Stimulated activated CD4-positive, alpha-beta T cell treated with anti-CD3 and anti-CD28 coated beads, TNF-alpha, amount 100 ng/mL, for 48 hours (primary cell): ENCODE data around the gene HOATZ.

Source experiments
- DNase-seq, 3 donors: peaks; one replicate each; pipeline ENCODE4 v3.0.0-alpha.2; 2020; ENCODE audit warnings: low read depth in 3 of 3

The HOATZ gene

DNA sequence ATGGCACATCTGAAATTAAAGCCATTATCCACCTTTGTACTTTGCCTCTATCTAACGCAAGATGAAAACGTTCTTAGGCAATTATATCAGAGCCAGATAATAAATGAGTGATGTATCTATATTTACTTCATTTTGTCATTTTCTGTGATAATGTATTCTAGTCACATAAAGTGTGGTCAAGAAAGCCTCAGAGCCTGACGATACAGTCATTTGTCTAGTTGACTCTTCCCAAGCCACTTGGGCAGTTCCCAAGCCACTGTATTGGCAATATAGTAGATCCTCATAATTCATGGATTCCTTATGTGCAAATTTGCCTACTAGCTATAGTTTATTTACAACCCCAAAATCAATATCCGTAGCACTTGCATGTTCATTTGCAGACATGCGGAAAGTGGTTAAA lies 7.8 kb downstream of the HOATZ start:
- DNase-seq, result no peak

- DNase-seq, result no peak
These were observed 8.8 kb downstream of the HOATZ start for GRCh38 chr11:111523343-111523742.

DNA sequence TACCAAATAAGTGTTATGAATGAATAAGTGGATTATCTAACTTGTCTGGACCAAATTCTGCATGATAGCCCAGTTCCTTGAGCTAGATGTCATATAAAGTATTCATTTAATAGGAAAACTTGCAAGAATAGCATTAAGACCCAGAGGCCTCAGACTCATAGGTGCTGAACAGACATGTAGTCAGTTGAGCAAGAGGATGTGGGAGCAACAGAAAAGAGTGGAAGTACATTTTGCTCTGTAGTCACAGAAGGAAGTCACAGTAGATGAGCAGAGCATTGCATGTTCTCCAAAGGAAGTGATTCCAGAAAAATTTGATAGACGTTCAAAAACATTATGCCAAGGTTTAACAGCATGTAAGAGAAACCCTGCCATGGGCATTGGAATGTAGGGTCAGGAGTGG lies 9.5 kb downstream of the HOATZ start:
- no peak for DNase-seq

DNA sequence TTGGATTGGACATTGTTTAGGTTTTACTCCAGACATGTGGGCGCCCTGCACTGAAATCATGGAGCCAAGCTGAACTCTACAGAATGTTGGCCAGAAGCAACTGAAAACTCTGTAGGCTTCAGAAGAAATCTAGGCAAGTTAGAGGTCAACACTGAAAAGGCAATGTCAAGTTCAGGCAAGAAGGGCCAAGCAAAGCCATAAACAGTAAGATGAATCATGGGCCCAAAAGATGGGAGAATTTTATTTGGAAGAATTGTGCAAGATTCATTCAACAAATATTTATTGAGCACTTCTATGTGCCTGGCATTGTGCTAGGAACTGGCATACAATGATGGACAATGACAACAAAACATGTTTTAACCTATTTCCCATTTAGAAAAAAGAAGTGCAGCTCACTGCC lies 10.9 kb downstream of the HOATZ start:
- no peak for DNase-seq

GRCh38 chr11:111526501-111526900 lies 11.9 kb downstream of the HOATZ start:
- DNase-seq, result no peak

DNA sequence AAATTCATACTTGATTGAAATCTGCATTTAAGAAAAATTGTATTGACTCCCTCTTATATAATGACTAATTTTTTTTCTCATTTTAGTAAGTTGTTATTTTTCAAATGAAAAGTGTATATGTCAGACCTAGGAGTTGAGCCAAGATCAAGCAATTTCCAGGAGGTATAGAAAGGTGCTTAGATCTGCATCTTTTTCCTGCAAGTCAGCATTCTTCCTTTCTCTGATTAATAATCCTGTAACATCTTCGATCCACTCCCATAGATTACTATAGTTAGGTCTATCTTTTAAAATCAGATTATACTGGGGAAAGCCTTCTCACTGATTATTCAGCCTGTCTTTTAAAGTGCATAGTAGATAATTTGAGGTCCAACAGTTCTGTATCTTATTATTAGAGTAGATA lies 12.7 kb downstream of the HOATZ start:
- DNase-seq, result no peak

DNA sequence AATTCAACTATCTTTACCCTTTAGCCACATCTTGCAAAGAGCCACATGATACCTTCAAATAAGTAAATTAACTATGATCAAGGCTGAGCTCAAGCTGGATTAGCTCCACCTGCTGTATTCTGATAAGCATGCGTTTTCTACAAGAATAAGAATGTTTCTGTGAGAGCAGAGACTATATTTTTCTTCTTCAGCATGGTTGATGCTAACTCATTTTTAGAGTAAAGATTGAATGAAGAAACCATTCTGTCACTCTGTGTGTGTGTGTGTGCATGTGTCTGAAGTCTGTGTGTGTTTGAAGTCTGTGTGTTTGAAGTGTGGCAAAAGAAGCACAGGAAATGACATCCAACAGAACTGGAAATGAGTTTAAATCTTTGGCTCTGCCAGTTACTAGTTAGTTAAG lies 14.0 kb downstream of the HOATZ start:
- no peak for DNase-seq

DNA sequence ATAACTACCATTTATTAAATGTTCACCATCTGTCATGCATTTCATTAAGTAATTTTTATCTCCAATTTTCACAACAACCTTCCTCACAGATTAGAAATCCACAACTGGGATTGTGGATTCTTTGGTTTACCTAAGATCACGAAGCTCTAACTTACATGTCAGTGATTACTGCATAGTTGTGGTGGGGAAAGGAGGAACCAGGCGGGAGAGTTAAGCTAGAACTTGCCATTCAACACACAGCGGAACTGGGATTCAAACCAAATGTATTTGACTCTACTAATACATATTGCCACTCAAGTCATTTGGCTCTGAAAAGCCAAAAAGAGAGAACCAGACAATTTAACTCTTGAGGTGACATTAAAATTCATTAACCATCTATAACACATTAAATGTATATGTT lies 15.5 kb downstream of the HOATZ start:
- no peak for DNase-seq

GRCh38 chr11:111531136-111531535 lies 16.6 kb downstream of the HOATZ start:
- no peak for DNase-seq

GRCh38 chr11:111531687-111532364 lies 17.2 kb downstream of the HOATZ start:
- peak; percentile 44 to 67 (median 62) for DNase-seq

DNA sequence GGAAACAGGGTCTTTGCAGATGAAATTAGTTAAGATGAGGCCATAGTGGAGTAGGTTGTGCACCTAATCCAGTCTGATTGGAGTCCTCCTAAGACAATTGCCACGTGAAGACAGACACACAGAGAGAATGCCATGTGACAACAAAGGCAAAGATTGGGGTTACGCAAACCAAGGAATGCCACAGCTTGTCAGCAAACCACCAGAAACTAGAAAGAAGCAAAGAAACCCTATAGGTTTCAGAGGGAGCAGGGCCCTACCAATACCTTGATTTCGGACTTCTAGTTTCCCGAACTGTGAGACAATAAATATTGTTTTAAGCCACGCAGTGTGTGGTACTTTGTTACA lies 17.8 kb downstream of the HOATZ start:
- DNase-seq, result no peak

DNA sequence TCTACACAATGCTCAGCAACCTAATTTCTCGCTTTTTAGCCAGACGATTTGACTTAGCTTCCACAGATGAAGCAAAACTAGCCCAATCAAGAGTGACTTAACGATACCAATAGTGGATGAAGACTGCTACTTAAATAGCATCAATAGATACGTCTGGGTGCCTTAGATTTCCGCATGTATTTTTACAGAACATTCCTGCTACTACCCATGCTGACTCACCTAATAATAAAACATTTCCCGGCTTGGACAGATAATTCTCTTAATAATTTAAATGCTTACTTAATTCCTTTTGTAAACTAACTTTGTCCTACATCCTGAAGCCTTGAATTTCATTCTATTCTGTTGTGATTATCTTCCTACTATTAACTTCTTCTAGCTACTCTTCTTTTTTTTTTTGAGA lies 20.7 kb downstream of the HOATZ start:
- DNase-seq, result no peak

- DNase-seq, result no peak
These were observed 22.8 kb downstream of the HOATZ start for GRCh38 chr11:111537336-111537860.

- DNase-seq, result no peak
These were observed 24.0 kb downstream of the HOATZ start for GRCh38 chr11:111538407-111539114.

DNA sequence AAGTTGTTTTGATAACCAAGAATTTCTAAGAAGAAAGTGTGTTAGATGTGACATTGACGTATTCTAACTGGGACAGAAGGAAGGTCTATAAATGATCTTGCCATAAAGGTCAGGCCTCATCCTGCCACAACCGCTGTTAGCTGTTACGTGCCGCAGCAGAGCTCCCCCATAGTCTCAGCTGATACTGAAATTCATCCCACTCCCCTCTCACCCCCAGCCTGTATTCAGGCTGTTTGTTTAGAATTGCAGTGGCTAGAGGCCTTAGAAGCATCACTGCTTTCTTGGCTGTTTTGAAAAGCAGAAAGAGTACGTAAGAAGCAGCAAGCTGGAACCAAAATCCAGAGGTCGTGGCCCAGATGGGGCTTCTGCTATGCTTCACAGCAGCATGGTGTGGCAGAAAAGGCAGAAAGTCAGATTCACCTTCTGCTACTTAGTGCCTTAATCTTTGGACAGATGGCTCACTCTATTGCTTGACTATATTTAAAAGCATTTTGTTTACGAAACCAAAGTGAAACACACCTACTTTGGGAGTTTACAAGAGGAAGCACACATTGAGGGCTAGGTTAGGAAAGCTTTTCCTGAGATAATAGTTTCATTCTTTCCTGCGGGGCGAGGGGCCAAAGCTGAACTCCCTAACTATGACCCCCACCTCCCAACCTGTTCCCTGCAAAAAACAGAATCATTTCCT lies 25.0 kb downstream of the HOATZ start:
- no peak for DNase-seq

DNA sequence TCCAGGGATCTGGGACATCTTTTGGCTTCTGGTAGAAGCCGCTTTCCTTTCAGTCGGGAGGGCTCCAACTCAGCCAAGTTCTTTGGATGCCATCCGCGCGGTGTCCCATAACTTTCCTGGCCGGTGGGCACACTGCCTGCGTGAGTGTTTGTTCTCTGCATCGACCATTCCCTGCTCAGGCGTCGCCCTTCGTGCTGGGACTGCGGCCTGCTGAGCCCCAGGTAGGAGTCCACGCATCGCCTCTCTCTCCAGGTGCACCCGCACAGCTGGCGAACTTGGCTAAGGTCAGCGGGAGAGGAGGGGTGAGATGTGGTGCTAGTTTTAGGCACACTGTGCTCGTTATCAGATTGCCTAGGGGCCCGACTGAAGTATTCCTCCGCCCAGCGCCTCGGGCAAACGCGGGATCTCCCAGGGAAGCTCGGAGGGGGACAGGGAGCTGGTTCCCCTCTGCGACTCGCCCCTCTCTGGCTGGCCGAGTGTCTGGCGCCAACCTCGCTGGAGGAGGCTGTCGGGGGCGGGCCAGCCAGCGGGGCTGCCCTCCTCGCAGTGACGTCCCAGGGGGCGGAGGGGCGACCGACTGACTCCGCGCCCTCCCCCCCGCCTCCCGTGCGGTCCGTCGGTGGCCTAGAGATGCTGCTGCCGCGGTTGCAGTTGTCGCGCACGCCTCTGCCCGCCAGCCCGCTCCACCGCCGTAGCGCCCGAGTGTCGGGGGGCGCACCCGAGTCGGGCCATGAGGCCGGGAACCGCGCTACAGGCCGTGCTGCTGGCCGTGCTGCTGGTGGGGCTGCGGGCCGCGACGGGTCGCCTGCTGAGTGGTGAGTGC lies 25.7 kb downstream of the HOATZ start, which contains the start of gene LAYN:
LAYN (plus strand) TSS at position 607 of the 823 bp plus-strand sequence; CDS start at position 731, 124 bp downstream.
- no peak for DNase-seq

- DNase-seq, result no peak
These were observed 26.3 kb downstream of the HOATZ start for GRCh38 chr11:111540937-111541253.

GRCh38 chr11:111541254-111542061 lies 26.9 kb downstream of the HOATZ start:
- no peak for DNase-seq

DNA sequence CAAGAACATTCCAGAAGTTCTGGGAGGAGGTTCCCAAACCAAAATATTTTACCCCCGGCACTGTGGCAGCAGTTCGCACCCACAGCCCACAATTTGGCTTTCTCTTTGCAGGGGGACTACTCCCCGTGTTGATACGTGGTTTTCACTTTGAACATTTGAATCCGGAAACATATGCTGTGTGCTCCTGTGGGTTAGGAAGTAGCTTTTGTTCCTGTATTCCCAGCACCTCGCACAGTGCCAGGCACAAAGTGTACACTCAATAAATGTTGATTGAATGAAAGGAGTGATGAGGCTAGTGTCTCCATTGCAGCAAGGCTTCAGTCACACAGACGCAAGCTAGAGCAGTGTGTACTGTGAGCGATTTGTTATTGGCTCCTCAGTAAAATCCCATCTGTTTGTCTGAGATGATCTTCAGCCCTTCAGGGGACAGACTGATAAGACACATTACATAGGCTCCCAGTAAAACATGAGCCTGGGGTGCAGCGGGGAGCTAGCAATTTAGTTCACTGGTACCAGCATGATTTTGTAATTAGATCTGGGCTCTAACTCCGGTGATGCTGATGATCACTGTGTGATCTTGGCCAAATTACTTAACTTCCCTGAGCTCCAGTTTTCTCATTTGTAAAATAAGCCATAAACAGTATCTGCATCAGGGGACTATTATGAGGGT lies 28.2 kb downstream of the HOATZ start:
- DNase-seq, result no peak

DNA sequence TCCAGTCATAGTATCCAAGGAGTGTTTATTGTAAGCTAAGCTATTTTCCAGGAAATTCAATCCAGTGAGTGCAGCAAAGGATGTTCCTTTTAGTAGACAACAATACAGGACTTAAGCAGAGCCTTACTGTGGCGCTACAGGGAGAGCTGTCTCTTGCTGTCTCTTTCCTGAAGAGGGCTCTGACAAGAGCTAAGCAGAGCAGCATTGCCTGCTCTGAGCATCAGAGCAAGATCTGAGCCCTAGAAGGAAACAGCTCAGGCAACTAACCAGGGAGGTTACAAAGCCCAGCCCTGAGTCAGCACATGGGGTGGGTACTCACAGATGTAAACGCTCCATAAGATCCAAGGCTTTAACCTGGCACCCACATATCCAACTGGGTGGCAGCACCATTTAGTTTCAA lies 33.9 kb downstream of the HOATZ start:
- DNase-seq, result no peak
